Measurements from ENCODE around the gene NEBL.

NEBL gene

DNA sequence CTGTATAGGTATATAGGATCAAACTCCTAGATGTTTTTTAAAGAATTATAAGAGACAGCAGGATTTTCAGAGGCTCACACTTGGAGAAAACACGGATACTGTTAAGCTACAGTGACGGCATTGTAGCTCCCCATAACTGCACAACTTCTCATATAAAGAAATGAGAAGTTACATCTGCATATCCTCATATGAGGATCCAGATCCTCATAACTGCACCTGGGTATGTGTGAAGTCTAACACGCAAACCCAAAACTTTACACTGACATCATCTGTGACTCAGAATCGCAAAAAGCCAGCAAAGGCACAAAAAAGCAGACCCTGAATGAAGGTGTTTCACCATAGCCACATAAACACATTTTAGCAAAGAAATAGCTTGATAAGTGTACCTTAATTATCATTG lies 34.1 kb downstream of the NEBL start:
- H2BK5ac ChIP-seq (ENCODE audit: low read depth, low read length, poor library complexity, severe bottlenecking): no peak overlapping the region
- no peak overlapping the region for H3K18ac ChIP-seq (ENCODE audit: low read depth in 1 of 2, low read length in 2 of 2)
- no peak overlapping the region for H2AK5ac ChIP-seq (ENCODE audit: low read length, severe bottlenecking)
- H3K79me1 ChIP-seq (replicated peaks; ENCODE audit: low read length, poor library complexity, severe bottlenecking): no peaks in the 10 kb centered on the region
- H2BK120ac ChIP-seq (ENCODE audit: low read depth, low read length): no peak overlapping the region
- no peak for DNase-seq
- H3K4ac ChIP-seq (ENCODE audit: low read depth in 1 of 2, low read length in 2 of 2): no peak overlapping the region
- no peak overlapping the region for H4K91ac ChIP-seq (ENCODE audit: low read length)
- H3K27me3 ChIP-seq (ENCODE audit: control insufficient read depth in 1 of 2, insufficient read depth in 1 of 2, low read length in 2 of 2): no peaks in the 10 kb centered on the region
- no peak overlapping the region for H4K8ac ChIP-seq (ENCODE audit: low read length)
- H3K27ac ChIP-seq (ENCODE audit: low read length, poor library complexity, severe bottlenecking): no peak overlapping the region
- no peaks in the 10 kb centered on the region for H3K9me3 ChIP-seq (ENCODE audit: control insufficient read depth, low read length)
- no peak overlapping the region for H2BK12ac ChIP-seq (ENCODE audit: low read length in 2 of 2)
- H3K23ac ChIP-seq (ENCODE audit: low read length in 2 of 2): no peak overlapping the region
- H3K4me2 ChIP-seq (ENCODE audit: low read length, poor library complexity, severe bottlenecking): no peak overlapping the region
- H3K4me1 ChIP-seq (ENCODE audit: control insufficient read depth, insufficient read depth, low read depth, low read length): no peaks in the 10 kb centered on the region
- WGBS: 77% methylated on average over 4 of the region's 4 CpGs
- no peak overlapping the region for H3K14ac ChIP-seq (ENCODE audit: low read length in 2 of 2)
- H3K9ac ChIP-seq (ENCODE audit: low read length): no peak overlapping the region
- H3K4me3 ChIP-seq (ENCODE audit: insufficient read depth in 1 of 2, low read depth in 1 of 2, low read length in 2 of 2): no peak overlapping the region
- no peak overlapping the region for H2BK15ac ChIP-seq (ENCODE audit: low read depth, poor library complexity, severe bottlenecking)
- H2AFZ ChIP-seq (ENCODE audit: low read depth, low read length): no peak overlapping the region
- no peaks in the 10 kb centered on the region for H3K36me3 ChIP-seq (ENCODE audit: control insufficient read depth in 1 of 2, insufficient read depth in 2 of 2, low read depth in 1 of 2, low read length in 2 of 2)

DNA sequence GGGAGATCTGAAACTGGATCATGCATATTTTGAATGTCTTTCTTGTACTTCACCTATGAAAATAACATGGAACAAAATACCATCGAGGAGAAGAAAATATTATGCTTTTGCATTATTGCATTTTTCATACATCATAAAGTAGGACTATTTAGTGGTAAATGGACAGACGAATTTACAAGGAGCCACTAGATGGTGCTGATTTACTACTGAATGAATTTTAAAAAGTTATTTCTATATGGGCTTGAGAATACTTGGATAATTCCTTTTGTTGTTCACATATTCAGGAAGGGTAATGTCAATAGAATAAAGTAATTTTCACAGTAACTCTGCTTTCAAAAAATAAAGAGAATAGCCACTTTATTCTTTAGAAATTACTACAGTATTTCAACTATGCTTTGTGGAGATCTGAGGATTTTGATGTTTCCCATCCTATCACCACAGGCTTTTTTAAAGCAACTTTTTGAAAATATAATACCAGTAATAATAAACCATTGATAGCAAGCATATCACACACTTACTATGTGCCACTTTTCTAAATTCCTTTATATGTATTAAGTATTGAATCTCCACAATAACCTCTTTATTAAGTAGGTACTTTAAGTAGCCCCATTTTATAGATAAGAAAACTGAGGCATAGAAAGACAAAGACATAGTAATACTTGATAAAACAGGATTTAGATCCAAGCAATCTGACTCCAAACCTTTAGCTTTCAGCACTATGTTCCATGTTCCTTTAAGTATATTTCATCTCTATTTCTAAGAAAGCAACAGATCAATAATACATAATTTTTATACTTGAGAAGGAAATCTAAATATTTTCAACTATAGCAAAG lies 38.6 kb downstream of the NEBL start:
- Histone ChIP-seq H3K4me1 (ENCODE audit: control insufficient read depth, insufficient read depth, low read depth, low read length) (no peaks in the 10 kb centered on the region), H3K36me3 (ENCODE audit: control insufficient read depth in 1 of 2, insufficient read depth in 2 of 2, low read depth in 1 of 2, low read length in 2 of 2) (no peaks in the 10 kb centered on the region), H3K4me2 (ENCODE audit: low read length, poor library complexity, severe bottlenecking) (no peak overlapping the region), H4K8ac (ENCODE audit: low read length) (no peak overlapping the region), H3K18ac (ENCODE audit: low read depth in 1 of 2, low read length in 2 of 2) (no peak overlapping the region), H3K79me1 (replicated peaks; ENCODE audit: low read length, poor library complexity, severe bottlenecking) (no peaks in the 10 kb centered on the region), H3K27me3 (ENCODE audit: control insufficient read depth in 1 of 2, insufficient read depth in 1 of 2, low read length in 2 of 2) (no peaks in the 10 kb centered on the region), H3K14ac (ENCODE audit: low read length in 2 of 2) (no peak overlapping the region), H3K4ac (ENCODE audit: low read depth in 1 of 2, low read length in 2 of 2) (no peak overlapping the region), H3K9ac (ENCODE audit: low read length) (no peak overlapping the region), H2BK5ac (ENCODE audit: low read depth, low read length, poor library complexity, severe bottlenecking) (no peak overlapping the region), H3K23ac (ENCODE audit: low read length in 2 of 2) (no peak overlapping the region), H2BK12ac (ENCODE audit: low read length in 2 of 2) (no peak overlapping the region), H2AFZ (ENCODE audit: low read depth, low read length) (no peak overlapping the region), H2AK5ac (ENCODE audit: low read length, severe bottlenecking) (no peak overlapping the region), H4K91ac (ENCODE audit: low read length) (no peak overlapping the region), H3K4me3 (ENCODE audit: insufficient read depth in 1 of 2, low read depth in 1 of 2, low read length in 2 of 2) (no peak overlapping the region), H3K27ac (ENCODE audit: low read length, poor library complexity, severe bottlenecking) (no peak overlapping the region), H2BK15ac (ENCODE audit: low read depth, poor library complexity, severe bottlenecking) (no peak overlapping the region), H2BK120ac (ENCODE audit: low read depth, low read length) (no peak overlapping the region), H3K9me3 (ENCODE audit: control insufficient read depth, low read length) (no peaks in the 10 kb centered on the region)
- peak; percentile 56 for DNase-seq
- no CpG with 5 or more reads among the region's 2 CpGs for WGBS

DNA sequence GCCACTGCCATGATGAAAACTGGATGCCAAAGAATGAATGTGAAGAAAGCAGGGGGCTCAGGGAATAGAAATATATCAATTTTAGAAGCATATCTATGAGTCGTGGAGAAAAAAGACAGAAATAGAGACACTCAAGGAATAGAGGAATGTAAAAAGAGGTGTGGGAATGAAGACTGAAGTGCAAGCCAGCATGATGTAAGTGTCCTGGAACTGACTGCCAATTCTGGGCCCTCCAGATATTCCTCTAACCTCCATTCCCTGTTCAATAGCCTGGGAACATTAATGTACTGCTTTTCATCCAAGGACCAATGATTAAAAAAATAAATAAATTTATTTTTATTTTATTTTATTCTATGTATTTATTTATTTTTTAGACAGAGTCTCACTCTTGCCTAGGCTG lies 40.6 kb downstream of the NEBL start:
- no peak overlapping the region for H2AFZ ChIP-seq (ENCODE audit: low read depth, low read length)
- no peak overlapping the region for H2BK15ac ChIP-seq (ENCODE audit: low read depth, poor library complexity, severe bottlenecking)
- no peak overlapping the region for H4K91ac ChIP-seq (ENCODE audit: low read length)
- no peak overlapping the region for H2AK5ac ChIP-seq (ENCODE audit: low read length, severe bottlenecking)
- H2BK5ac ChIP-seq (ENCODE audit: low read depth, low read length, poor library complexity, severe bottlenecking): no peak overlapping the region
- H3K23ac ChIP-seq (ENCODE audit: low read length in 2 of 2): no peak overlapping the region
- H3K36me3 ChIP-seq (ENCODE audit: control insufficient read depth in 1 of 2, insufficient read depth in 2 of 2, low read depth in 1 of 2, low read length in 2 of 2): no peaks in the 10 kb centered on the region
- no peak overlapping the region for H2BK12ac ChIP-seq (ENCODE audit: low read length in 2 of 2)
- H3K4me2 ChIP-seq (ENCODE audit: low read length, poor library complexity, severe bottlenecking): no peak overlapping the region
- no peak overlapping the region for H3K14ac ChIP-seq (ENCODE audit: low read length in 2 of 2)
- no peak overlapping the region for H3K4me3 ChIP-seq (ENCODE audit: insufficient read depth in 1 of 2, low read depth in 1 of 2, low read length in 2 of 2)
- H3K4me1 ChIP-seq (ENCODE audit: control insufficient read depth, insufficient read depth, low read depth, low read length): no peaks in the 10 kb centered on the region
- no peaks in the 10 kb centered on the region for H3K9me3 ChIP-seq (ENCODE audit: control insufficient read depth, low read length)
- no peak overlapping the region for H3K4ac ChIP-seq (ENCODE audit: low read depth in 1 of 2, low read length in 2 of 2)
- H2BK120ac ChIP-seq (ENCODE audit: low read depth, low read length): no peak overlapping the region
- H3K18ac ChIP-seq (ENCODE audit: low read depth in 1 of 2, low read length in 2 of 2): no peak overlapping the region
- H3K79me1 ChIP-seq (replicated peaks; ENCODE audit: low read length, poor library complexity, severe bottlenecking): no peaks in the 10 kb centered on the region
- H4K8ac ChIP-seq (ENCODE audit: low read length): no peak overlapping the region
- no peaks in the 10 kb centered on the region for H3K27me3 ChIP-seq (ENCODE audit: control insufficient read depth in 1 of 2, insufficient read depth in 1 of 2, low read length in 2 of 2)
- 45% methylated on average over 1 of the region's 1 CpG for WGBS
- no peak overlapping the region for H3K27ac ChIP-seq (ENCODE audit: low read length, poor library complexity, severe bottlenecking)
- H3K9ac ChIP-seq (ENCODE audit: low read length): no peak overlapping the region
- DNase-seq: no peak

DNA sequence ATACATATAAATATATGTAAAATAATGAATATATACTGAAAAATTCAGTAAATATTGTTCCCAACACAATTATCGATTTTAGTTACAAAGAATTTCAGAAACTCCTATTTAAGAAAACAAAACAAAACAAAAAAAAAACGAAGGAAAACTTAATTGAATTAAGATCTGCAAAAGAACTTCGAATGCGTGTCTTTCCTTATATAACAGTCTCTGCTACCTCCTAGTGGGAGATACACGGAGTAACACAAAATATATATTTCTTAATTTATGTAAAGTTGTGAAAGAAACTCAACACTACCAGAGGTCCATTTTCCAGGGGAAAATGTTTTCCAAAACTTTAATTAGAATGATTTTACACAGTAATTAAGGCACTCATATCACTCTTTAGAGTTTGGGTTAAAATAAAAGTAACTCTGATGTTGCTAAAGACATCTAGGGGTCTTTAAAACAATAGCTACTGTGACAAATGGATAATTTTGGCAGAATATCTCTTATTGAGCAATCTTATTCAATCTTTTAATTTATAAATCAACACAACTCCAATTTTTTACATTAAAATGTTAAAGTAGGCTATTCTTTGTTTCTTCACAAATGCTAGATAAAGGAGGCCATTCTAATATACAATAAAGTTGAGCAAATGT lies 41.6 kb downstream of the NEBL start:
- no peak overlapping the region for H3K18ac ChIP-seq (ENCODE audit: low read depth in 1 of 2, low read length in 2 of 2)
- peak overlapping the region; percentile 66 for H3K9ac ChIP-seq (ENCODE audit: low read length)
- DNase-seq: peak; percentile 59
- no peak overlapping the region for H3K27ac ChIP-seq (ENCODE audit: low read length, poor library complexity, severe bottlenecking)
- H3K4me2 ChIP-seq (ENCODE audit: low read length, poor library complexity, severe bottlenecking): no peak overlapping the region
- H2AK5ac ChIP-seq (ENCODE audit: low read length, severe bottlenecking): no peak overlapping the region
- H3K4me1 ChIP-seq (ENCODE audit: control insufficient read depth, insufficient read depth, low read depth, low read length): no peaks in the 10 kb centered on the region
- H3K23ac ChIP-seq (ENCODE audit: low read length in 2 of 2): no peak overlapping the region
- no peak overlapping the region for H2BK15ac ChIP-seq (ENCODE audit: low read depth, poor library complexity, severe bottlenecking)
- H2AFZ ChIP-seq (ENCODE audit: low read depth, low read length): no peak overlapping the region
- no peak overlapping the region for H2BK5ac ChIP-seq (ENCODE audit: low read depth, low read length, poor library complexity, severe bottlenecking)
- no peak overlapping the region for H3K14ac ChIP-seq (ENCODE audit: low read length in 2 of 2)
- WGBS: 33% methylated on average over 1 of the region's 5 CpGs
- no peak overlapping the region for H3K4ac ChIP-seq (ENCODE audit: low read depth in 1 of 2, low read length in 2 of 2)
- H2BK120ac ChIP-seq (ENCODE audit: low read depth, low read length): no peak overlapping the region
- H4K91ac ChIP-seq (ENCODE audit: low read length): no peak overlapping the region
- no peak overlapping the region for H3K4me3 ChIP-seq (ENCODE audit: insufficient read depth in 1 of 2, low read depth in 1 of 2, low read length in 2 of 2)
- H3K79me1 ChIP-seq (replicated peaks; ENCODE audit: low read length, poor library complexity, severe bottlenecking): no peaks in the 10 kb centered on the region
- H3K36me3 ChIP-seq (ENCODE audit: control insufficient read depth in 1 of 2, insufficient read depth in 2 of 2, low read depth in 1 of 2, low read length in 2 of 2): no peaks in the 10 kb centered on the region
- H4K8ac ChIP-seq (ENCODE audit: low read length): no peak overlapping the region
- no peaks in the 10 kb centered on the region for H3K9me3 ChIP-seq (ENCODE audit: control insufficient read depth, low read length)
- H2BK12ac ChIP-seq (ENCODE audit: low read length in 2 of 2): no peak overlapping the region
- H3K27me3 ChIP-seq (ENCODE audit: control insufficient read depth in 1 of 2, insufficient read depth in 1 of 2, low read length in 2 of 2): no peaks in the 10 kb centered on the region

Data from mesenchymal stem cell (in vitro differentiated cells and primary cell).